Heart left ventricle (tissue), 16 donors: ENCODE data around the gene PTHLH. TPM values are rescaled to one million over a fixed set of nuclear protein-coding genes. Genes with fewer than 3 reads are reported as not detected.

Experiments
- ATAC-seq, 4 donors: fragments of 200-7000 bp; cut with Tn5 transposase; one replicate each; pipeline ENCODE4 v1.9.1; 2020 to 2022; ENCODE audit warnings: moderate library complexity in 4 of 4, mild to moderate bottlenecking in 3 of 4, moderate number of reproducible peaks in 1 of 4
- DNase-seq, 5 donors: peaks; one replicate each; pipeline ENCODE4 v3.0.0-alpha.2; 2020
- H3K27ac ChIP-seq, 12 donors: fragments of 200-600 bp; sonication (generic) in 4 of 12; one replicate each; pipeline versions ENCODE4 v1.5.0 to v1.8.0; 2016 to 2022; ENCODE audit warnings: mild to moderate bottlenecking in 2 of 12
- H3K27me3 ChIP-seq, 9 donors: fragments of 200-600 bp; sonication (generic) in 2 of 9; one replicate each; pipeline versions ENCODE4 v1.5.1 to v1.8.0; 2016 to 2022; ENCODE audit warnings: mild to moderate bottlenecking in 3 of 9
- H3K36me3 ChIP-seq, 9 donors: fragments of 200-600 bp; sonication (generic) in 2 of 9; one replicate each; pipeline versions ENCODE4 v1.5.0 to v1.8.0; 2018 to 2022; ENCODE audit warnings: mild to moderate bottlenecking in 2 of 9
- H3K4me1 ChIP-seq, 12 donors: fragments of 200-600 bp; sonication (generic) in 4 of 12; one replicate each; pipeline versions ENCODE4 v1.5.0 to v1.8.0; 2016 to 2022; ENCODE audit warnings: mild to moderate bottlenecking in 3 of 12
- H3K4me3 ChIP-seq, 12 donors: fragments of 200-600 bp; sonication (generic) in 4 of 12; one replicate each; pipeline versions ENCODE4 v1.5.0 to v1.8.0; 2017 to 2022; ENCODE audit warnings: mild to moderate bottlenecking in 9 of 12, moderate library complexity in 4 of 12
- H3K9me3 ChIP-seq, 12 donors: fragments of 200-600 bp; sonication (generic) in 4 of 12; one replicate each; pipeline versions ENCODE4 v1.5.0 to v1.8.0; 2016 to 2022; ENCODE audit warnings: mild to moderate bottlenecking in 1 of 12
- CTCF ChIP-seq, 12 donors: fragments of 200-600 bp; sonication (generic) in 4 of 12; IDR thresholded peaks; one replicate each; pipeline versions ENCODE4 v1.5.0 to v1.8.0; 2018 to 2022; ENCODE audit warnings: antibody characterized with exemption in 12 of 12, mild to moderate bottlenecking in 5 of 12
- POLR2A ChIP-seq, 2 donors: fragments of 450-650 bp; IDR thresholded peaks; one replicate each; pipeline ENCODE4 v1.6.1; 2017; ENCODE audit warnings: antibody characterized with exemption in 2 of 2, mild to moderate bottlenecking in 2 of 2, moderate library complexity in 2 of 2
- WGBS, 4 donors: extraction: QIAGEN DNeasy Blood & Tissue Kit in 2 of 4; methylation state at CpG; one replicate each; pipeline versions ENCODE4 v1.1.5 to v1.1.7; 2013 to 2018; 5-methylcytosine and 5-hydroxymethylcytosine counted together
- intact Hi-C, 10 donors: fragments of 100-400 bp; cut with DNase I; formaldehyde crosslinking; loops; one replicate each; pipeline versions ENCODE4 v1.11.1 to v1.14.2; 2022
- polyA plus RNA-seq, 2 donors: library from polyadenylated mRNA; stranded (reverse); fragments of 200-250 nt; gene quantifications; one replicate each; pipeline ENCODE4 v1.2.3, GENCODE V29; 2013
- total RNA-seq, 9 donors: library from RNA; depleted of rRNA in 2 of 9; stranded (reverse); fragments of >200 nt in 2 of 9; fragmentation: NEBNext Ultra II Directional in 3 of 9; extraction: Animal tissue kit (Norgen Biotek cat#: 25700) in 3 of 9; gene quantifications; one replicate each; pipeline versions ENCODE4 v1.1.0 to v1.2.4, GENCODE V29; 2016 to 2023
- donor health status: ischemic (EF 13 %, LVEDD 7.1; RV severe dilation, severe dysfunction).
- donor health status: healthy with polysubstance abuse.
- donor health status: DM: no; HTN: yes; CAD: no.
- donor health status: DM: no; HTN: no; CAD: no.
- donor health status: ischemic (EF 25% LVEDD 6.9; RV normal size, moderate dysfunction).
- donor health status: ischemic (EF 25% LVEDD 5.7; RV mildly dilated, moderate dysfunction).
- donor health status: healthy.
- donor health status: DM: yes; HTN: yes; CAD: no.
- donor health status: ischemic (EF 35%, LVEDD 5.7; RV mildly dilated, moderate dysfunction).
- donor health status: nonischemic (EF 11% LVEDD 7.7; RV severe dilation, severe dysfunction).
- donor health status: DM: yes; HTN: yes; CAD: no.
- donor health status: PGD.
- donor health status: ischemic (EF 29% LVEDD 5.4; RV normal size, mild dysfunction).
- donor health status: nonischemic (EF 23%, LVEDD 6.1; RV moderate dilation, normal function).

PTHLH gene
- total and polyA plus RNA-seq, 11 donors, result 0.25 to 3.7 (median 1.1) TPM

GRCh38 chr12:27957366-27957765, 15.2 kb downstream of the PTHLH start:
- DNase-seq (no peak), ATAC-seq (no peak)
- Histone ChIP-seq H3K36me3 (no peaks in the 10 kb centered on the region), H3K4me3 (no peak overlapping the region), H3K27me3 (peaks cover 0 to 8% (median 0%) of the 10 kb centered on the region in 9 donors), H3K27ac (no peak overlapping the region), H3K9me3 (no peaks in the 10 kb centered on the region), H3K4me1 (no peaks in the 10 kb centered on the region)
- intact Hi-C loops, result no loop called here
- no peak for TF ChIP-seq CTCF (IDR thresholded peaks at IDR 0.05)
- no peak for TF ChIP-seq POLR2A (IDR thresholded peaks at IDR 0.05)
- WGBS, 4 donors, result 74 to 79% (median 78%) methylated on average over 3 of the region's 3 CpGs

- intact Hi-C loops, result no loop called here
- WGBS, 4 donors, result 81 to 93% (median 90%) methylated on average over 3 of the region's 3 CpGs
- no peak for DNase-seq
Observed at GRCh38 chr12:27953817-27954216, 18.7 kb downstream of the PTHLH start.

GRCh38 chr12:27953348-27953747, 19.2 kb downstream of the PTHLH start:
- Histone ChIP-seq H3K9me3 (no peaks in the 10 kb centered on the region), H3K27ac (no peak overlapping the region), H3K36me3 (no peaks in the 10 kb centered on the region), H3K4me3 (no peak overlapping the region), H3K27me3 (no peaks in the 10 kb centered on the region), H3K4me1 (no peaks in the 10 kb centered on the region)
- no peak for ATAC-seq
- DNase-seq, result no peak
- no peak for TF ChIP-seq CTCF (IDR thresholded peaks at IDR 0.05)
- no peak for TF ChIP-seq POLR2A (IDR thresholded peaks at IDR 0.05)
- 88 to 92% (median 91%) methylated on average over 4 of the region's 4 CpGs for WGBS, 4 donors
- intact Hi-C loops, result no loop called here

More at GRCh38 chr12:27953817-27954216, 18.7 kb downstream of the PTHLH start:
- TF ChIP-seq CTCF (IDR thresholded peaks at IDR 0.05) (no peak), POLR2A (IDR thresholded peaks at IDR 0.05) (no peak)
- no peak overlapping the region for H3K27ac ChIP-seq
- H3K4me1 ChIP-seq, result no peaks in the 10 kb centered on the region
- H3K4me3 ChIP-seq, result no peak overlapping the region
- no peaks in the 10 kb centered on the region for H3K27me3 ChIP-seq
- no peaks in the 10 kb centered on the region for H3K9me3 ChIP-seq
- H3K36me3 ChIP-seq, result no peaks in the 10 kb centered on the region
- ATAC-seq, result no peak

- 79 to 82% (median 80%) methylated on average over 5 of the region's 5 CpGs for WGBS, 4 donors
- Histone ChIP-seq H3K9me3 (no peaks in the 10 kb centered on the region), H3K27me3 (no peaks in the 10 kb centered on the region), H3K27ac (no peak overlapping the region), H3K4me1 (no peaks in the 10 kb centered on the region), H3K36me3 (no peaks in the 10 kb centered on the region), H3K4me3 (no peak overlapping the region)
- intact Hi-C loops, result no loop called here
- TF ChIP-seq CTCF (IDR thresholded peaks at IDR 0.05) (no peak), POLR2A (IDR thresholded peaks at IDR 0.05) (no peak)
- ATAC-seq, result no peak
- no peak for DNase-seq
Observed at GRCh38 chr12:27952510-27952909, 20.0 kb downstream of the PTHLH start.
